ENCODE data around the gene SEPSECS. TPM values are rescaled to one million over a fixed set of nuclear protein-coding genes. Genes with fewer than 3 reads are reported as not detected.

The SEPSECS gene
- total RNA-seq, 1 experiment from 2014 or later, result 4.2 TPM

GRCh38 chr4:25180524-25181131 is 20.4 kb upstream of the SEPSECS start:
- DNase-seq, result peak; percentile 35
- H3K9me3 ChIP-seq (ENCODE audit: control insufficient read depth, low read depth, low read length), result no peaks in the 10 kb centered on the region
- no peak overlapping the region for H3K4me3 Mint-ChIP-seq

More at GRCh38 chr4:25180524-25181131, 20.4 kb upstream of the SEPSECS start:
- Histone ChIP-seq H3K4me2 (ENCODE audit: insufficient read depth, insufficient read length, low read length) (no peak overlapping the region), H2AFZ (ENCODE audit: low read length) (no peak overlapping the region), H3K79me1 (ENCODE audit: insufficient read depth, low read depth, low read length, poor library complexity, severe bottlenecking) (no peaks in the 10 kb centered on the region), H3T11ph (ENCODE audit: low read length) (no peak overlapping the region), H3K79me2 (ENCODE audit: insufficient read depth, low read length) (no peaks in the 10 kb centered on the region), H4K8ac (replicated peaks; ENCODE audit: insufficient read length, low read depth, low read length) (no peak overlapping the region), H3K27ac (ENCODE audit: insufficient read length, low read depth, low read length) (no peak overlapping the region), H3K23ac (ENCODE audit: insufficient read length, low read depth, low read length) (no peak overlapping the region), H4K91ac (ENCODE audit: insufficient read length, low read depth, low read length) (no peak overlapping the region), H3K56ac (ENCODE audit: insufficient read length, low read depth, low read length) (no peak overlapping the region), H4K5ac (ENCODE audit: insufficient read length, low read depth, low read length) (no peak overlapping the region), H3K9ac (ENCODE audit: extremely low read depth, insufficient read length, low read length) (no peak overlapping the region), H3K4ac (ENCODE audit: low read depth, low read length) (no peak overlapping the region), H2BK15ac (ENCODE audit: low read depth, low read length) (no peak overlapping the region), H2BK5ac (ENCODE audit: insufficient read length, low read length) (no peak overlapping the region), H2BK12ac (ENCODE audit: insufficient read length, low read depth, low read length) (no peak overlapping the region), H3K14ac (ENCODE audit: insufficient read depth, low read length) (no peak overlapping the region), H3K4me1 (ENCODE audit: insufficient read depth, low read length) (no peaks in the 10 kb centered on the region), H3K23me2 (ENCODE audit: insufficient read length, low read depth, low read length, poor library complexity, severe bottlenecking) (no peaks in the 10 kb centered on the region), H2BK120ac (ENCODE audit: low read depth, low read length, poor library complexity, severe bottlenecking) (no peak overlapping the region), H3K27me3 (ENCODE audit: insufficient read depth, low read length) (no peaks in the 10 kb centered on the region), H3K18ac (ENCODE audit: insufficient read length, low read depth, low read length) (no peak overlapping the region), H4K20me1 (ENCODE audit: control insufficient read depth, insufficient read depth, insufficient read length) (no peaks in the 10 kb centered on the region), H2BK20ac (ENCODE audit: low read depth, low read length, poor library complexity, severe bottlenecking) (no peak overlapping the region), H2AK5ac (ENCODE audit: insufficient read length, low read length) (no peak overlapping the region)
- Mint-ChIP-seq H3K27me3 (ENCODE audit: low read depth) (no peaks in the 10 kb centered on the region), H3K4me1 (no peaks in the 10 kb centered on the region), H3K9me3 (no peaks in the 10 kb centered on the region), H3K27ac (no peak overlapping the region), H3K36me3 (ENCODE audit: insufficient read depth in 1 of 3, low read depth in 3 of 3) (no peaks in the 10 kb centered on the region)
- WGBS (ENCODE audit: extremely low coverage, insufficient read length, low lambda C conversion rate), result no CpG with 5 or more reads among the region's 3 CpGs
- TF ChIP-seq, protein P1, sequence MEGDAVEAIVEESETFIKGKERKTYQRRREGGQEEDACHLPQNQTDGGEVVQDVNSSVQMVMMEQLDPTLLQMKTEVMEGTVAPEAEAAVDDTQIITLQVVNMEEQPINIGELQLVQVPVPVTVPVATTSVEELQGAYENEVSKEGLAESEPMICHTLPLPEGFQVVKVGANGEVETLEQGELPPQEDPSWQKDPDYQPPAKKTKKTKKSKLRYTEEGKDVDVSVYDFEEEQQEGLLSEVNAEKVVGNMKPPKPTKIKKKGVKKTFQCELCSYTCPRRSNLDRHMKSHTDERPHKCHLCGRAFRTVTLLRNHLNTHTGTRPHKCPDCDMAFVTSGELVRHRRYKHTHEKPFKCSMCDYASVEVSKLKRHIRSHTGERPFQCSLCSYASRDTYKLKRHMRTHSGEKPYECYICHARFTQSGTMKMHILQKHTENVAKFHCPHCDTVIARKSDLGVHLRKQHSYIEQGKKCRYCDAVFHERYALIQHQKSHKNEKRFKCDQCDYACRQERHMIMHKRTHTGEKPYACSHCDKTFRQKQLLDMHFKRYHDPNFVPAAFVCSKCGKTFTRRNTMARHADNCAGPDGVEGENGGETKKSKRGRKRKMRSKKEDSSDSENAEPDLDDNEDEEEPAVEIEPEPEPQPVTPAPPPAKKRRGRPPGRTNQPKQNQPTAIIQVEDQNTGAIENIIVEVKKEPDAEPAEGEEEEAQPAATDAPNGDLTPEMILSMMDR (conservative IDR thresholded peaks at IDR 0.05), result peak; percentile 92
